ENCODE results near the gene VMO1.

The VMO1 gene

DNA sequence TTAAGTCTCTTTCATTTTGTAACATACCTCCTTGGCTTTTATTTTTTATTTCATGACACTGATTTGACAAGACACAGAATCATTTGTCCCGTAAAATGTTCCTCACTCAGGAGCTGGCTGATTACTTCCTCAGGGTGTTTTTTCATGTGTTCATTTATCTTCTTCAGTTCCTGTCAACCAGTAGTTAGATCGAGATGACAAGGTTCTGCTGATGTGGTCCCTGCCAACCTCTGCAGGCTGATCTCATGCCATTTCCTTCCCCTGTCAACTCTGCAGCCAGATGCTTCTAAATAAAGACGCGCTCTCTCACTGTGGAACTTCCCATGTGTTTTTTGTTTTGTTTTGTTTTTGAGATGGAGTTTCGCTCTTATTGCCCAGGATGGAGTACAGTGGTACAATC lies 38.3 kb downstream of the VMO1 start:
- WGBS (ENCODE audit: insufficient coverage): 0% methylated on average over 3 of the region's 5 CpGs
- Histone ChIP-seq H3K27me3 (replicated peaks in 2 of 5; ENCODE audit: control insufficient read depth in 4 of 5, insufficient read depth in 5 of 5, low read length in 4 of 5) (peaks cover 0 to 20% (median 16%) of the 10 kb centered on the region in 5 experiments), H3K9me3 (ENCODE audit: control extremely low read depth in 1 of 5, control insufficient read depth in 4 of 5, insufficient read depth in 2 of 5, low read depth in 1 of 5, low read length in 4 of 5) (no peaks in the 10 kb centered on the region), H3K27ac (ENCODE audit: insufficient read depth in 1 of 2, low read depth in 1 of 2, low read length in 2 of 2, poor library complexity in 1 of 2, severe bottlenecking in 2 of 2) (no peak overlapping the region), H3K4me1 (ENCODE audit: control extremely low read depth in 1 of 4, control insufficient read depth in 4 of 4, insufficient read depth in 4 of 4, low read length in 3 of 4) (peaks cover 5 to 25% (median 20%) of the 10 kb centered on the region in 4 experiments), H3K36me3 (ENCODE audit: control insufficient read depth in 4 of 4, insufficient read depth in 4 of 4, low read length in 3 of 4) (no peaks in the 10 kb centered on the region), H3K4me3 (ENCODE audit: control insufficient read depth in 1 of 7, extremely low read depth in 1 of 7, insufficient read depth in 4 of 7, low read depth in 2 of 7, low read length in 6 of 7) (peak overlapping the region in 5 of 7 experiments; percentile 7 to 66 (median 22))
- ChIA-PET POLR2A (interaction anchor here (0.8 to 1.1 kb wide), 2 partner anchors 15 to 42 kb away, joined by 4 read pairs; no protein-coding TSS in a partner anchor), CTCF (interaction anchor here (0.6 to 2.6 kb wide), 4 partner anchors 36 to 369 kb away, joined by 3 to 9 read pairs (median 4); partner anchors contain the start of gene GLTPD2)
- DNase-seq: peak; percentile 53 to 87 (median 85)

DNA sequence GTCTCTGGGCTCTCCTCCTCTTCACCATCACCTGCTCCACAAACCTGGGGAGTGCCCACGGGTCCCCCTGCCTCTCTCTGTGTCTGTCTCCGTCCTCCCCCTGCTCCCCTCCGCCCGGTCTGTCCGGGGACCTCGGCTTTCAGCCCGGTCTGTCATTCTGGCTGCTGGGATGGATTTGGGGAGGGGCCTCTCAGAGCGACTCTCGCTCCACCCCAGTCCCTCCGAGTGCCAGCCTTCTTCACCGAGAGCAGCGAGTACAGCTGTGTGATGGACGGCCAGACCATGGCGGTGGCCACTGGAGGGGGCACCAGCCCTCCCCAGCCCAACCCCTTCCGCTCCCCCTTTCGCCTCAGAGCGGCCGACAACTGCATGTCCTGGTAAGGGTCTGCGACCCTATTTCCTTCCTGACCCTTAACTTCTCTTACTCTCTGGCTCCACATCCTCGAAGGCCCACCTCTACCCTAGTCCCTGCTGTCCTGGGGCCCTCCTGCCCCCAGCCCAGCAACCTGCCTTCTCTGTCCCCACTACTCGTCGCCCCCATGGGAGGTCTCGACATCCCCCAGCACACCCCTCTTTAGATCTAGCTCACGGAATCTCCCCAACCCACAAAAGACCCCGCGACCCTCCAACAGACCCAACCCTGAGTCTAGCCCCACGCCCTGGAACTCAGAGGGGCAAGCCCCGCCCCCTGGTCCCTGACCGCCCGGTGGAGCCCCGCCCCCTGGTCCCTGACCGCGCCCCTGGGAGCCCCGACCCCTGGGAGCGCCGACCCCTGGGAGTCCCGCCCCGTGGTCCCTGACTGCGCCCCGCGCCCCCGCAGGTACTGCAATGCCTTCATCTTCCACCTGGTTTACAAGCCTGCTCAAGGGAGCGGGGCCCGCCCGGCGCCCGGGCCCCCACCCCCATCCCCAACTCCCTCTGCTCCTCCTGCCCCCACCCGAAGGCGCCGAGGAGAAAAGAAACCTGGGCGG lies 40.9 kb downstream of the VMO1 start:
- Histone ChIP-seq H3K36me3 (ENCODE audit: control insufficient read depth in 4 of 4, insufficient read depth in 4 of 4, low read length in 3 of 4) (no peaks in the 10 kb centered on the region), H3K27ac (ENCODE audit: insufficient read depth in 1 of 2, low read depth in 1 of 2, low read length in 2 of 2, poor library complexity in 1 of 2, severe bottlenecking in 2 of 2) (no peak overlapping the region), H3K9me3 (ENCODE audit: control extremely low read depth in 1 of 5, control insufficient read depth in 4 of 5, insufficient read depth in 2 of 5, low read depth in 1 of 5, low read length in 4 of 5) (no peaks in the 10 kb centered on the region), H3K27me3 (replicated peaks in 2 of 5; ENCODE audit: control insufficient read depth in 4 of 5, insufficient read depth in 5 of 5, low read length in 4 of 5) (peaks cover 0 to 34% (median 25%) of the 10 kb centered on the region in 5 experiments), H3K4me1 (ENCODE audit: control extremely low read depth in 1 of 4, control insufficient read depth in 4 of 4, insufficient read depth in 4 of 4, low read length in 3 of 4) (peaks cover 5 to 25% (median 20%) of the 10 kb centered on the region in 4 experiments), H3K4me3 (ENCODE audit: control insufficient read depth in 1 of 7, extremely low read depth in 1 of 7, insufficient read depth in 4 of 7, low read depth in 2 of 7, low read length in 6 of 7) (peak overlapping the region in 3 of 7 experiments; percentile 28 to 34 (median 31))
- CTCF ChIA-PET: interaction anchor here (0.9 to 1.9 kb wide), 2 partner anchors 34 to 45 kb away, joined by 3 to 4 read pairs; no protein-coding TSS in a partner anchor
- DNase-seq: no peak
- WGBS (ENCODE audit: insufficient coverage): 9% methylated on average over 33 of the region's 51 CpGs
- POLR2A ChIA-PET: no interaction called here

DNA sequence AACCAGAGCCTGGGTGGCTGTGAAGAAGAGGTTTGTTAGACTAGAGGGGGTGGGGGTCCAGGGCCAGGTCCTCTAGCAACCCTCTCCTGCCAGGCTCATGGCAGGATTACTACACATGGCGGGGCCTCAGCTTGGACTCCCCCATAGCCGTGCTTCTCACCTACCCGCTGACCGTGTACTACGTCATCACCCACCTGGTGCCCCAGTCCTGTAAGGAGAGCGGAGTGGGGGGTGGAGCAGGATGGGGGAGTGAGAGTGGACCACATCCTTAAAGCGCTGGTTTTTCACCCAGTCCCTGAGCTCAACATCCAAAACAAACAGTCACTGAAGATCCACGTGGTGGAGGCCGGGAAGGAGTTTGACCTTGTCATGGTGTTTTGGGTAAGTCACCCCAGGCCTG lies 42.3 kb downstream of the VMO1 start:
- no CpG with 5 or more reads among the region's 9 CpGs for WGBS (ENCODE audit: insufficient coverage)
- Histone ChIP-seq H3K27ac (ENCODE audit: insufficient read depth in 1 of 2, low read depth in 1 of 2, low read length in 2 of 2, poor library complexity in 1 of 2, severe bottlenecking in 2 of 2) (no peak overlapping the region), H3K27me3 (replicated peaks in 2 of 5; ENCODE audit: control insufficient read depth in 4 of 5, insufficient read depth in 5 of 5, low read length in 4 of 5) (peaks cover 0 to 48% (median 30%) of the 10 kb centered on the region in 5 experiments), H3K4me3 (ENCODE audit: control insufficient read depth in 1 of 7, extremely low read depth in 1 of 7, insufficient read depth in 4 of 7, low read depth in 2 of 7, low read length in 6 of 7) (no peak overlapping the region), H3K4me1 (ENCODE audit: control extremely low read depth in 1 of 4, control insufficient read depth in 4 of 4, insufficient read depth in 4 of 4, low read length in 3 of 4) (peaks cover 5 to 33% (median 29%) of the 10 kb centered on the region in 4 experiments), H3K36me3 (ENCODE audit: control insufficient read depth in 4 of 4, insufficient read depth in 4 of 4, low read length in 3 of 4) (no peaks in the 10 kb centered on the region), H3K9me3 (ENCODE audit: control extremely low read depth in 1 of 5, control insufficient read depth in 4 of 5, insufficient read depth in 2 of 5, low read depth in 1 of 5, low read length in 4 of 5) (no peaks in the 10 kb centered on the region)
- ChIA-PET CTCF (interaction anchor here (0.7 to 1.9 kb wide), 2 partner anchors 11 to 35 kb away, joined by 3 to 4 read pairs; no protein-coding TSS in a partner anchor), POLR2A (no interaction called here)
- DNase-seq: no peak

DNA sequence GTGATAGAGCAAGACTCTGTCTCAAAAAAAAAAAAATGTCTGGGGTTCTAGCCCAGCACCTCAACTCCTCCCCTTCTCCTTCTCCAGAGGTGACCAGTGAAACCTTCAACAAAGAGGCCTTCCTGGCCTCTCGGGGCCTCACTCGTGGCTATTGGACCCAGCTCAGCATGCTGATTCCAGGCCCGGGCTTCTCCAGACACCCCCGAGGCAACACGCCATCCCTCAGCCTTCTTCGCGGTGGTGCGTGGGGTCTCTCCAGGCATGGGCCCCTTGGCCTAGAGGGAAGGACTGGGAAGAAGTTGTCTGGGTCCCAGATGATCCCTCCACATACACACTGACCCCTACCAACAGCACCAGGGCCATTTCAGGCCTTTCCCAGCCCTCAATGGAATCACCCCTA lies 42.9 kb downstream of the VMO1 start:
- Histone ChIP-seq H3K4me1 (ENCODE audit: control extremely low read depth in 1 of 4, control insufficient read depth in 4 of 4, insufficient read depth in 4 of 4, low read length in 3 of 4) (peaks cover 0 to 34% (median 28%) of the 10 kb centered on the region in 4 experiments), H3K4me3 (ENCODE audit: control insufficient read depth in 1 of 7, extremely low read depth in 1 of 7, insufficient read depth in 4 of 7, low read depth in 2 of 7, low read length in 6 of 7) (no peak overlapping the region), H3K36me3 (ENCODE audit: control insufficient read depth in 4 of 4, insufficient read depth in 4 of 4, low read length in 3 of 4) (no peaks in the 10 kb centered on the region), H3K27me3 (replicated peaks in 2 of 5; ENCODE audit: control insufficient read depth in 4 of 5, insufficient read depth in 5 of 5, low read length in 4 of 5) (peaks cover 0 to 55% (median 35%) of the 10 kb centered on the region in 5 experiments), H3K9me3 (ENCODE audit: control extremely low read depth in 1 of 5, control insufficient read depth in 4 of 5, insufficient read depth in 2 of 5, low read depth in 1 of 5, low read length in 4 of 5) (no peaks in the 10 kb centered on the region), H3K27ac (ENCODE audit: insufficient read depth in 1 of 2, low read depth in 1 of 2, low read length in 2 of 2, poor library complexity in 1 of 2, severe bottlenecking in 2 of 2) (no peak overlapping the region)
- ChIA-PET POLR2A (no interaction called here), CTCF (no interaction called here)
- DNase-seq: no peak
- WGBS (ENCODE audit: insufficient coverage): 100% methylated on average over 6 of the region's 8 CpGs

DNA sequence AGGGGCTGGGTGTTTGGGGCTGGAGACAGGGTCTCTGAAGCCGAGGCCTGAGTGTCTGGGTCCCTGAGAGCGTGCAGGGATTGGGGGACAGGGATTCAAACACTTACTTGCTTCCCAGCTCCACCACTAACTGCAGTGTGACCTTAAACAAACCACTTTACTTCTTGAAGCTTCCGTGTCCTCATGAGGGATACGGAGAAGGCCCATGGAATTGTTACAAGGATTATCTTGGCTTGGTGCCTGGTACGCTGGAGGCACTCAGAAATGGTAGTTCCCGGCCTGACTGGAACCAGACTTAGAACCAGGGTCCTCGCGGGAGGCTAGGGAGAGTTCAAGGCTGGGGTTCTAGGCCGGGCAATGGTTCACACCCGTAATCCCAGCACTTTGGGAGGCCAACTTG lies 43.5 kb downstream of the VMO1 start:
- no peak overlapping the region for H3K4me3 ChIP-seq (ENCODE audit: control insufficient read depth in 1 of 7, extremely low read depth in 1 of 7, insufficient read depth in 4 of 7, low read depth in 2 of 7, low read length in 6 of 7)
- ChIA-PET CTCF (no interaction called here), POLR2A (no interaction called here)
- H3K4me1 ChIP-seq (ENCODE audit: control extremely low read depth in 1 of 4, control insufficient read depth in 4 of 4, insufficient read depth in 4 of 4, low read length in 3 of 4): peaks cover 0 to 30% (median 23%) of the 10 kb centered on the region in 4 experiments
- WGBS (ENCODE audit: insufficient coverage): 100% methylated on average over 9 of the region's 10 CpGs
- no peak overlapping the region for H3K27ac ChIP-seq (ENCODE audit: insufficient read depth in 1 of 2, low read depth in 1 of 2, low read length in 2 of 2, poor library complexity in 1 of 2, severe bottlenecking in 2 of 2)
- peaks cover 0 to 59% (median 39%) of the 10 kb centered on the region in 5 experiments for H3K27me3 ChIP-seq (replicated peaks in 2 of 5; ENCODE audit: control insufficient read depth in 4 of 5, insufficient read depth in 5 of 5, low read length in 4 of 5)
- no peak for DNase-seq
- H3K9me3 ChIP-seq (ENCODE audit: control extremely low read depth in 1 of 5, control insufficient read depth in 4 of 5, insufficient read depth in 2 of 5, low read depth in 1 of 5, low read length in 4 of 5): no peaks in the 10 kb centered on the region
- H3K36me3 ChIP-seq (ENCODE audit: control insufficient read depth in 4 of 4, insufficient read depth in 4 of 4, low read length in 3 of 4): no peaks in the 10 kb centered on the region

DNA sequence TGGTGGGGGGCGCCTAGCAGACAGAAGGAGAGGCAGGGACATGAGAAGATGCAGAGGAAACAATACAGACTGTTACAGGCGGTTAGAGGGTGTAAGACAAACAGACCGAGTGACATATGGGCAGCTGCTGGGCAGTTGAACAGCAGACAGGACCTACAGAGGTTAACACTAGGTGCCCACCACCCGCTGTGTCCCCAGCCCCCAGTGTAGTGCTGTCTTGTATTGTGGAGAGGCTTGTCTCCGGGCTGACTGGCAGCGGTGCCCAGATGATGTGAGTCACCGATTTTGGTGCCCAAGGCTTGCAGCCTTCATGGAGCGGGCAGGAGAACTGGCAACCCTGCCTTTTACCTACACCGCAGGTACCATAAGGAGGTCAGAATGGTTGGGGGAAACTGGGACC lies 44.0 kb downstream of the VMO1 start:
- no peaks in the 10 kb centered on the region for H3K36me3 ChIP-seq (ENCODE audit: control insufficient read depth in 4 of 4, insufficient read depth in 4 of 4, low read length in 3 of 4)
- H3K4me3 ChIP-seq (ENCODE audit: control insufficient read depth in 1 of 7, extremely low read depth in 1 of 7, insufficient read depth in 4 of 7, low read depth in 2 of 7, low read length in 6 of 7): no peak overlapping the region
- H3K9me3 ChIP-seq (ENCODE audit: control extremely low read depth in 1 of 5, control insufficient read depth in 4 of 5, insufficient read depth in 2 of 5, low read depth in 1 of 5, low read length in 4 of 5): no peaks in the 10 kb centered on the region
- DNase-seq: no peak
- POLR2A ChIA-PET: no interaction called here
- WGBS (ENCODE audit: insufficient coverage): 98% methylated on average over 9 of the region's 9 CpGs
- CTCF ChIA-PET: interaction anchor here (0.9 kb wide), 1 partner anchor 9 kb away, joined by 4 read pairs; no protein-coding TSS in a partner anchor
- H3K4me1 ChIP-seq (ENCODE audit: control extremely low read depth in 1 of 4, control insufficient read depth in 4 of 4, insufficient read depth in 4 of 4, low read length in 3 of 4): peaks cover 0 to 29% (median 20%) of the 10 kb centered on the region in 4 experiments
- H3K27ac ChIP-seq (ENCODE audit: insufficient read depth in 1 of 2, low read depth in 1 of 2, low read length in 2 of 2, poor library complexity in 1 of 2, severe bottlenecking in 2 of 2): no peak overlapping the region
- peaks cover 0 to 64% (median 39%) of the 10 kb centered on the region in 5 experiments for H3K27me3 ChIP-seq (replicated peaks in 2 of 5; ENCODE audit: control insufficient read depth in 4 of 5, insufficient read depth in 5 of 5, low read length in 4 of 5)

DNA sequence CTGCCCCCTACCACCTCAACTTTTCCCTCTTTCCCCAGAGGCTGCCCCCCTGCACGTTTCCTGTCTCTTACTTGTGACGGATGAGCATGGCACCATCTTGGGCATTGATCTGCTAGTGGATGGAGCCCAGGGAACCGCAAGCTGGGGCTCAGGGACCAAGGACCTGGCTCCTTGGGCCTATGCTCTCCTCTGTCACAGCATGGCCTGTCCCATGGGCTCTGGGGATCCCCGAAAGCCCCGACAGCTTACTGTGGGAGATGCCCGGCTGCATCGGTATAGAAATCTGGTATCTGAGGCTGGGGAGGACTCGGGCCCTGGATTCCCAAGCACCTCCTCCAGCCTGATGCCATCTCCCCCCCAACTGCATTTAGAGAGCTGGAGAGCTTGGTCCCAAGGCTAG lies 44.6 kb downstream of the VMO1 start:
- ChIA-PET CTCF (interaction anchor here (0.9 kb wide), 1 partner anchor 9 kb away, joined by 4 read pairs; no protein-coding TSS in a partner anchor), POLR2A (no interaction called here)
- Histone ChIP-seq H3K36me3 (ENCODE audit: control insufficient read depth in 4 of 4, insufficient read depth in 4 of 4, low read length in 3 of 4) (no peaks in the 10 kb centered on the region), H3K4me1 (ENCODE audit: control extremely low read depth in 1 of 4, control insufficient read depth in 4 of 4, insufficient read depth in 4 of 4, low read length in 3 of 4) (peaks cover 0 to 29% (median 20%) of the 10 kb centered on the region in 4 experiments), H3K4me3 (ENCODE audit: control insufficient read depth in 1 of 7, extremely low read depth in 1 of 7, insufficient read depth in 4 of 7, low read depth in 2 of 7, low read length in 6 of 7) (no peak overlapping the region), H3K27me3 (replicated peaks in 2 of 5; ENCODE audit: control insufficient read depth in 4 of 5, insufficient read depth in 5 of 5, low read length in 4 of 5) (peaks cover 0 to 68% (median 38%) of the 10 kb centered on the region in 5 experiments), H3K9me3 (ENCODE audit: control extremely low read depth in 1 of 5, control insufficient read depth in 4 of 5, insufficient read depth in 2 of 5, low read depth in 1 of 5, low read length in 4 of 5) (no peaks in the 10 kb centered on the region), H3K27ac (ENCODE audit: insufficient read depth in 1 of 2, low read depth in 1 of 2, low read length in 2 of 2, poor library complexity in 1 of 2, severe bottlenecking in 2 of 2) (no peak overlapping the region)
- no peak for DNase-seq
- 97% methylated on average over 7 of the region's 8 CpGs for WGBS (ENCODE audit: insufficient coverage)
